ENCODE measurements around the gene SLC8A2.

SLC8A2 gene

GRCh38 chr19:47509973-47510372, 38.3 kb upstream of the SLC8A2 start:
- Histone ChIP-seq H3K18ac (ENCODE audit: low read length) (no peak overlapping the region), H3K4me2 (ENCODE audit: insufficient read depth, low read length, poor library complexity, severe bottlenecking) (no peak overlapping the region), H2BK15ac (ENCODE audit: low read length) (no peak overlapping the region), H2AFZ (ENCODE audit: low read length) (no peak overlapping the region), H3K4me3 (ENCODE audit: low read length in 2 of 2) (no peak overlapping the region), H2AK5ac (ENCODE audit: low read depth, low read length) (no peak overlapping the region), H3K9me3 (replicated peaks in 1 of 2; ENCODE audit: control insufficient read depth in 2 of 2, insufficient read depth in 1 of 2, low read depth in 1 of 2, low read length in 2 of 2) (no peaks in the 10 kb centered on the region), H4K91ac (ENCODE audit: low read depth, low read length, poor library complexity) (no peak overlapping the region), H3K27ac (replicated peaks; ENCODE audit: low read length) (no peak overlapping the region), H2BK12ac (ENCODE audit: low read length) (no peak overlapping the region), H3K4me1 (ENCODE audit: control insufficient read depth in 2 of 2, insufficient read depth in 1 of 2, low read depth in 1 of 2, low read length in 2 of 2) (peaks cover 5 to 18% of the 10 kb centered on the region in 2 donors), H4K8ac (ENCODE audit: low read depth, low read length) (no peak overlapping the region), H2BK5ac (ENCODE audit: low read length) (no peak overlapping the region), H3K79me1 (ENCODE audit: low read depth, low read length) (peaks cover 30% of the 10 kb centered on the region), H3K36me3 (replicated peaks in 1 of 2; ENCODE audit: control insufficient read depth in 2 of 2, insufficient read depth in 2 of 2, low read length in 2 of 2) (peaks cover 0 to 3% of the 10 kb centered on the region in 2 donors), H3K4ac (ENCODE audit: low read length) (no peak overlapping the region), H3K23ac (ENCODE audit: low read depth, low read length, poor library complexity) (no peak overlapping the region), H3K14ac (ENCODE audit: low read length) (no peak overlapping the region), H3K27me3 (ENCODE audit: control insufficient read depth in 3 of 3, insufficient read depth in 3 of 3, low read depth in 1 of 3, low read length in 3 of 3) (no peaks in the 10 kb centered on the region), H2BK120ac (ENCODE audit: low read depth, low read length) (no peak overlapping the region), H3K9ac (ENCODE audit: low read depth, low read length, poor library complexity) (no peak overlapping the region)
- WGBS, 2 donors (ENCODE audit: extremely low coverage in 2 of 2, insufficient read length in 2 of 2, insufficient replicate concordance in 1 of 2), result no CpG with 5 or more reads among the region's 8 CpGs
- DNase-seq (ENCODE audit: low spot score), result no peak

DNA sequence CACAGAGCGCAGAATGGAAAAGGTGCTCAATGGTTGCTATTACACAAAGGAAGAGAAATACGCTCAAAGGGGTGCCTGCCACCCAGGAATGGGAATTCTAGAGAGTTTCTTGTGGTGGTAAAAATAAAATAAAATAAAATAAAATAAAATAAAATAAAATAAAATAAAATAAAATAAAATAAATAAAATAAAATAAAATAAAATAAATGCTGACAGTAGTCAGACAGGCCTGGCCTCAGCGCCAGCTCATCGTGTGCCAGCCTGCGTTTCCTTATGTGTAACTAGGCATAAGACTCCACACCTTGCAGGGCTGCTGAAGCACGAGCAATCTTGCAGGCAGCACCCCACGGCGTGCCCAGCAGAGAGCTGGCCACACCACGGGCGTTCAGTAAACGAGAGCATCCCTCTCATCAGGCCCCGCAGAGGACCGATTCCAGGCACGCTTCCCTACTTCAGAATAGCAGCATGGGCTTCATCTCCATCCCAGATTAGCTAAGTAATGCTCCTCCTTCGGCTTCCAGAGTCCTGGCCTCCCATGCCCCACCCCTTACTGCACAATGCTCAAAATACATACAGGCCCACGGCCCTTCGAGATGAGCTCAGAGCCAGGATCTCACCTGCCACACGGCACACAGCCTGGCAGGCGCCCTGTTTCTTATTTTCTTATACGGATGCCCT, 37.6 kb upstream of the SLC8A2 start:
- Histone ChIP-seq H3K14ac (ENCODE audit: low read length) (no peak overlapping the region), H3K18ac (ENCODE audit: low read length) (no peak overlapping the region), H2BK5ac (ENCODE audit: low read length) (no peak overlapping the region), H3K4ac (ENCODE audit: low read length) (no peak overlapping the region), H3K23ac (ENCODE audit: low read depth, low read length, poor library complexity) (no peak overlapping the region), H3K4me2 (ENCODE audit: insufficient read depth, low read length, poor library complexity, severe bottlenecking) (no peak overlapping the region), H3K27ac (replicated peaks; ENCODE audit: low read length) (no peak overlapping the region), H2AFZ (ENCODE audit: low read length) (no peak overlapping the region), H4K8ac (ENCODE audit: low read depth, low read length) (no peak overlapping the region), H3K4me1 (ENCODE audit: control insufficient read depth in 2 of 2, insufficient read depth in 1 of 2, low read depth in 1 of 2, low read length in 2 of 2) (peaks cover 4 to 18% of the 10 kb centered on the region in 2 donors), H2BK12ac (ENCODE audit: low read length) (no peak overlapping the region), H2AK5ac (ENCODE audit: low read depth, low read length) (no peak overlapping the region), H3K36me3 (replicated peaks in 1 of 2; ENCODE audit: control insufficient read depth in 2 of 2, insufficient read depth in 2 of 2, low read length in 2 of 2) (peaks cover 0 to 4% of the 10 kb centered on the region in 2 donors), H3K79me1 (ENCODE audit: low read depth, low read length) (peaks cover 26% of the 10 kb centered on the region), H3K9ac (ENCODE audit: low read depth, low read length, poor library complexity) (no peak overlapping the region), H3K27me3 (ENCODE audit: control insufficient read depth in 3 of 3, insufficient read depth in 3 of 3, low read depth in 1 of 3, low read length in 3 of 3) (no peaks in the 10 kb centered on the region), H2BK120ac (ENCODE audit: low read depth, low read length) (no peak overlapping the region), H4K91ac (ENCODE audit: low read depth, low read length, poor library complexity) (no peak overlapping the region), H2BK15ac (ENCODE audit: low read length) (no peak overlapping the region), H3K4me3 (ENCODE audit: low read length in 2 of 2) (no peak overlapping the region), H3K9me3 (replicated peaks in 1 of 2; ENCODE audit: control insufficient read depth in 2 of 2, insufficient read depth in 1 of 2, low read depth in 1 of 2, low read length in 2 of 2) (no peaks in the 10 kb centered on the region)
- WGBS, 2 donors (ENCODE audit: extremely low coverage in 2 of 2, insufficient read length in 2 of 2, insufficient replicate concordance in 1 of 2), result no CpG with 5 or more reads among the region's 20 CpGs
- no peak for DNase-seq (ENCODE audit: low spot score)

GRCh38 chr19:47508721-47509120, 37.0 kb upstream of the SLC8A2 start:
- Histone ChIP-seq H2AK5ac (ENCODE audit: low read depth, low read length) (no peak overlapping the region), H3K27me3 (ENCODE audit: control insufficient read depth in 3 of 3, insufficient read depth in 3 of 3, low read depth in 1 of 3, low read length in 3 of 3) (no peaks in the 10 kb centered on the region), H3K9ac (ENCODE audit: low read depth, low read length, poor library complexity) (no peak overlapping the region), H2AFZ (ENCODE audit: low read length) (no peak overlapping the region), H3K79me1 (ENCODE audit: low read depth, low read length) (peaks cover 23% of the 10 kb centered on the region), H3K4me1 (ENCODE audit: control insufficient read depth in 2 of 2, insufficient read depth in 1 of 2, low read depth in 1 of 2, low read length in 2 of 2) (peaks cover 0 to 15% of the 10 kb centered on the region in 2 donors), H3K9me3 (replicated peaks in 1 of 2; ENCODE audit: control insufficient read depth in 2 of 2, insufficient read depth in 1 of 2, low read depth in 1 of 2, low read length in 2 of 2) (no peaks in the 10 kb centered on the region), H3K27ac (replicated peaks; ENCODE audit: low read length) (no peak overlapping the region), H2BK12ac (ENCODE audit: low read length) (no peak overlapping the region), H3K4me2 (ENCODE audit: insufficient read depth, low read length, poor library complexity, severe bottlenecking) (no peak overlapping the region), H2BK120ac (ENCODE audit: low read depth, low read length) (no peak overlapping the region), H3K18ac (ENCODE audit: low read length) (no peak overlapping the region), H2BK5ac (ENCODE audit: low read length) (no peak overlapping the region), H2BK15ac (ENCODE audit: low read length) (no peak overlapping the region), H4K8ac (ENCODE audit: low read depth, low read length) (no peak overlapping the region), H3K4me3 (ENCODE audit: low read length in 2 of 2) (no peak overlapping the region), H3K14ac (ENCODE audit: low read length) (no peak overlapping the region), H3K36me3 (replicated peaks in 1 of 2; ENCODE audit: control insufficient read depth in 2 of 2, insufficient read depth in 2 of 2, low read length in 2 of 2) (peaks cover 0 to 10% of the 10 kb centered on the region in 2 donors), H3K23ac (ENCODE audit: low read depth, low read length, poor library complexity) (no peak overlapping the region), H4K91ac (ENCODE audit: low read depth, low read length, poor library complexity) (no peak overlapping the region), H3K4ac (ENCODE audit: low read length) (no peak overlapping the region)
- no peak for DNase-seq (ENCODE audit: low spot score)
- no CpG with 5 or more reads among the region's 5 CpGs for WGBS, 2 donors (ENCODE audit: extremely low coverage in 2 of 2, insufficient read length in 2 of 2, insufficient replicate concordance in 1 of 2)

GRCh38 chr19:47507924-47508553, 36.3 kb upstream of the SLC8A2 start:
- no peak overlapping the region for H3K27ac ChIP-seq (replicated peaks; ENCODE audit: low read length)
- H3K9me3 ChIP-seq (replicated peaks in 1 of 2; ENCODE audit: control insufficient read depth in 2 of 2, insufficient read depth in 1 of 2, low read depth in 1 of 2, low read length in 2 of 2), result no peaks in the 10 kb centered on the region
- H4K8ac ChIP-seq (ENCODE audit: low read depth, low read length), result no peak overlapping the region
- no peak overlapping the region for H2AFZ ChIP-seq (ENCODE audit: low read length)
- H2BK120ac ChIP-seq (ENCODE audit: low read depth, low read length), result no peak overlapping the region
- H3K14ac ChIP-seq (ENCODE audit: low read length), result no peak overlapping the region
- no peak overlapping the region for H4K91ac ChIP-seq (ENCODE audit: low read depth, low read length, poor library complexity)
- H2BK5ac ChIP-seq (ENCODE audit: low read length), result no peak overlapping the region
- no peak overlapping the region for H3K18ac ChIP-seq (ENCODE audit: low read length)
- peak overlapping the region; percentile 20 for H2BK15ac ChIP-seq (ENCODE audit: low read length)
- peaks cover 0 to 13% of the 10 kb centered on the region in 2 donors for H3K4me1 ChIP-seq (ENCODE audit: control insufficient read depth in 2 of 2, insufficient read depth in 1 of 2, low read depth in 1 of 2, low read length in 2 of 2)
- H3K4me2 ChIP-seq (ENCODE audit: insufficient read depth, low read length, poor library complexity, severe bottlenecking), result no peak overlapping the region
- H3K4ac ChIP-seq (ENCODE audit: low read length), result no peak overlapping the region
- H3K36me3 ChIP-seq (replicated peaks in 1 of 2; ENCODE audit: control insufficient read depth in 2 of 2, insufficient read depth in 2 of 2, low read length in 2 of 2), result peaks cover 3 to 17% of the 10 kb centered on the region in 2 donors
- no peak overlapping the region for H2AK5ac ChIP-seq (ENCODE audit: low read depth, low read length)
- no peak overlapping the region for H3K9ac ChIP-seq (ENCODE audit: low read depth, low read length, poor library complexity)
- H3K4me3 ChIP-seq (ENCODE audit: low read length in 2 of 2), result no peak overlapping the region
- H3K27me3 ChIP-seq (ENCODE audit: control insufficient read depth in 3 of 3, insufficient read depth in 3 of 3, low read depth in 1 of 3, low read length in 3 of 3), result no peaks in the 10 kb centered on the region
- no peak overlapping the region for H2BK12ac ChIP-seq (ENCODE audit: low read length)
- H3K23ac ChIP-seq (ENCODE audit: low read depth, low read length, poor library complexity), result no peak overlapping the region
- WGBS, 2 donors (ENCODE audit: extremely low coverage in 2 of 2, insufficient read length in 2 of 2, insufficient replicate concordance in 1 of 2), result no CpG with 5 or more reads among the region's 11 CpGs
- H3K79me1 ChIP-seq (ENCODE audit: low read depth, low read length), result peaks cover 22% of the 10 kb centered on the region
- DNase-seq (ENCODE audit: low spot score), result no peak

All from neuronal stem cell (in vitro differentiated cells).